GM06990 (cell line): ENCODE results near the gene CHRNA3.

Experiments
- DNase-seq: peaks from one replicate; pipeline ENCODE4 v3.0.0-alpha.2; 2011; ENCODE audit not compliant: insufficient read length; ENCODE audit errors: extremely low read depth
- H3K27me3 ChIP-seq: replicated peaks from 2 replicates; pipeline ENCODE4 v1.6.0; 2011; ENCODE audit warnings: low read length; ENCODE audit not compliant: control insufficient read depth, insufficient read depth
- H3K36me3 ChIP-seq: 2 replicates; pipeline ENCODE4 v1.5.1; 2011; ENCODE audit warnings: low read length; ENCODE audit not compliant: control insufficient read depth, insufficient read depth
- H3K4me3 ChIP-seq: replicated peaks from 2 replicates; pipeline ENCODE4 v1.5.1; 2011; ENCODE audit warnings: low read depth, mild to moderate bottlenecking, control low read depth, low read length
- CTCF ChIP-seq: IDR thresholded peaks from 2 replicates; pipeline ENCODE4 v1.5.1; 2011; ENCODE audit warnings: low read length, control low read depth, mild to moderate bottlenecking, inconsistent platforms; ENCODE audit not compliant: insufficient read depth, poor library complexity, severe bottlenecking

CHRNA3 gene

GRCh38 chr15:78620527-78621421, at the start of gene CHRNA3:
TSS of gene CHRNA3 (minus strand) at chr15:78620996. CDS start at chr15:78620794, 202 bp downstream.
- no peak within 1 kb of the TSS for H3K4me3 ChIP-seq
- no peak for TF ChIP-seq CTCF
- DNase-seq: no peak
- no peaks in the 10 kb centered on the region for H3K36me3 ChIP-seq
- no peaks in the 10 kb centered on the region; the same call in none of the 2 replicates for H3K27me3 ChIP-seq

- no peak overlapping the region for H3K4me3 ChIP-seq
- no peak for DNase-seq
- TF ChIP-seq CTCF: no peak
- H3K36me3 ChIP-seq: no peaks in the 10 kb centered on the region
- no peaks in the 10 kb centered on the region for H3K27me3 ChIP-seq
These were observed 48.2 kb upstream of the CHRNA3 start for GRCh38 chr15:78668987-78669386.

GRCh38 chr15:78667578-78668236, 46.9 kb upstream of the CHRNA3 start:
- H3K27me3 ChIP-seq: no peaks in the 10 kb centered on the region
- TF ChIP-seq CTCF: no peak
- DNase-seq: no peak
- no peak overlapping the region for H3K4me3 ChIP-seq
- H3K36me3 ChIP-seq: no peaks in the 10 kb centered on the region

GRCh38 chr15:78666010-78666409, 45.2 kb upstream of the CHRNA3 start:
- H3K4me3 ChIP-seq: no peak overlapping the region
- DNase-seq: no peak
- TF ChIP-seq CTCF: no peak
- no peaks in the 10 kb centered on the region for H3K36me3 ChIP-seq
- H3K27me3 ChIP-seq: no peaks in the 10 kb centered on the region

- no peak for DNase-seq
- no peak for TF ChIP-seq CTCF
- no peaks in the 10 kb centered on the region for H3K27me3 ChIP-seq
- no peak overlapping the region for H3K4me3 ChIP-seq
- no peaks in the 10 kb centered on the region for H3K36me3 ChIP-seq
These were observed 42.9 kb upstream of the CHRNA3 start for GRCh38 chr15:78663703-78664102.
